ENCODE measurements around the gene FHL3. TPM values are rescaled to one million over a fixed set of nuclear protein-coding genes. Genes with fewer than 3 reads are reported as not detected.

FHL3 gene
- total RNA-seq, 1 donor from 2014 or later = 20.0 TPM

DNA sequence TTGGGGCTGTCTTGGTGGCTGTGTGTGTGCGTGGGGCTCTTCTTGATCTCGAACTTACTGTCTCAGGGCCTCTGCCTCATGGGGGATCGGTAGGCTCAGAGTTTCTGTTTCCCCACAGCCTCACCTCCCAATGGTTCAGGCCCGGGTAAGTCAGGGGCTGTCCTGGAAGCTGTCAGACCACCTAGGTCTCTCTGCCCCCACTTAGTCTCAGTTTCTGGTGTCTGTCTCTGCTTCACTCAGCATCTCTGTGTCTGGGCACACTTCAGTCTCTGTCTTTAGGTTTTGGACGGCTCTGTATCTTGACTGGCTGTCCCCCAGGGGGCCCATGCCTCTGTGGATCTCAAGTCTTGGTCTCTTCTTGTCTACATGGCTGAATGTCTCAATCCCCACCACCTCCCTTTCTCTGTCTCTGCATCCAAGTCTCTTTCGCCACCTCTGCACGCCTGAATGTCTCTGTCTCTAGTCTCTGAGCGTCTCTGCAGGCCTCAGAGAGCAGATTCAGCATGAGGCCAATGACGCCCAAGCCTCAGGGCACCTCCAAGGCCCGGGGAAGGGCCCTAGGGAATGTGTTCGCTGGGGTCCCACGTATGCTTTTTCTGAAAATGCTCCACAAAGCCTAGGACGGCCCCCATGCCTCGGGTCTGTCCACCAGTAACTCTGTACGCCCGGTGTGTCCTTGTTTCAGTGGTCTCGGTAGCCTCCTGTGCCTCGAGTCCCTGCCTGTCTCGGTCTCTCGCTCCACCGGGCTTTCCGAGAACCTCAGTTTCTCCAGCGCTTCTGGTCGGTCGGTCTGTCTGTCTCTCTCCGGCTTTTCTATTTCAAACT lies 818 bp downstream of the FHL3 start:
- peaks cover 5% of the 10 kb centered on the region for H3K9me3 Mint-ChIP-seq (ENCODE audit: unreplicated experiment)
- H3K4me1 Mint-ChIP-seq (ENCODE audit: low read depth, unreplicated experiment) = peaks cover 21% of the 10 kb centered on the region
- DNase-seq = peak; percentile 32
- H3K27me3 Mint-ChIP-seq (ENCODE audit: unreplicated experiment) = peaks cover 10% of the 10 kb centered on the region
- no peaks in the 10 kb centered on the region for H3K36me3 Mint-ChIP-seq (ENCODE audit: unreplicated experiment)
- TF ChIP-seq, protein P1, sequence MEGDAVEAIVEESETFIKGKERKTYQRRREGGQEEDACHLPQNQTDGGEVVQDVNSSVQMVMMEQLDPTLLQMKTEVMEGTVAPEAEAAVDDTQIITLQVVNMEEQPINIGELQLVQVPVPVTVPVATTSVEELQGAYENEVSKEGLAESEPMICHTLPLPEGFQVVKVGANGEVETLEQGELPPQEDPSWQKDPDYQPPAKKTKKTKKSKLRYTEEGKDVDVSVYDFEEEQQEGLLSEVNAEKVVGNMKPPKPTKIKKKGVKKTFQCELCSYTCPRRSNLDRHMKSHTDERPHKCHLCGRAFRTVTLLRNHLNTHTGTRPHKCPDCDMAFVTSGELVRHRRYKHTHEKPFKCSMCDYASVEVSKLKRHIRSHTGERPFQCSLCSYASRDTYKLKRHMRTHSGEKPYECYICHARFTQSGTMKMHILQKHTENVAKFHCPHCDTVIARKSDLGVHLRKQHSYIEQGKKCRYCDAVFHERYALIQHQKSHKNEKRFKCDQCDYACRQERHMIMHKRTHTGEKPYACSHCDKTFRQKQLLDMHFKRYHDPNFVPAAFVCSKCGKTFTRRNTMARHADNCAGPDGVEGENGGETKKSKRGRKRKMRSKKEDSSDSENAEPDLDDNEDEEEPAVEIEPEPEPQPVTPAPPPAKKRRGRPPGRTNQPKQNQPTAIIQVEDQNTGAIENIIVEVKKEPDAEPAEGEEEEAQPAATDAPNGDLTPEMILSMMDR (IDR thresholded peaks at IDR 0.05; ENCODE audit: partially characterized antibody, unreplicated experiment) = no peak
- peak overlapping the region; percentile 35 for H3K27ac Mint-ChIP-seq (ENCODE audit: unreplicated experiment)
- H3K4me3 Mint-ChIP-seq (ENCODE audit: unreplicated experiment) = peak overlapping the region; percentile 93

DNA sequence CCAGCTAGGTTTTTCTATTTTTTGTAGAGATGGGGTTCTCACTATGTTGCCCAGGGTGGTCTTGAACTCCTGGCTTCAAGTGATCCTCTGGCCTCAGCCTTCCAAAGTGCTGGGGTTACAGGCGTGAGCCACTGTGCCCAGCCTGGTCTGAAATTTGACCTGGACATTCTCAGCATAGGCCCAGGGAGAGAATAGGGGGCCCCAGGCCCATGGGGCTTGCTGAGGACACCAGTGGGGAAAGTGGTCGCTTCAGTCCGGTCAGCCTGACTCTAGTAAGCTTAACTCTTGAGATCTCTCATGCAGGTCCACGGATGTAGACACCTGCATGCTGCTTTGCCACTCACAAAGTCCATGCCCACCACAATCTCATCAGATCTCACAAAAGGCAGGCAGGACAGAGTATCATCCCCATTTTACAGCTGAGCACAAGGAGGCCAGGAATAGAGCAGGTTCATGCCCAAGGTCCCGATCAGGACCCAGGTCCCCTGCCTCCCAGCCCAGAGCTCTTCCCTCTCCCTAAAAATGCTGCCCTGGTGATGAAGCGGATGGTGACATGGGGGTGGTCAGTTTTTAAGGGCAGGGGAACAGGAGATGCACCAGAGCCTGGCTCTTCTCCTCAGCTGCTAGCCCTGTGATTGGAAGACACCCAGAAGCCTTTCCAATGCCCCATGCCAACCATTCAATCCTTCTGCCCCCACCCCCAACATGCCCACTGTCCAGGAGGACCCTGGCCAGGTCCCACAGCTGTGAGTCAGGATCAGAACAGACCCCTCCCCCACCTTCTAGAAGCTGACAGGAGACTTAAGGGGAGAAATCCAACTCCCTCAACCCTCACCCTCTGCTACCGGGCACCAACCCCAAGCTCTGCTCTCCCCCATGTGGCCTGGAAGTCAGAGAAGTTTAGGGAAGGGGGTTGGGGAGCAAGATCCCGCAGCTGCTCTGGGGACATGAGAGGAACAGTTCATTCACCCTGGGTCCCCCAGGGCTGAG lies 1.8 kb downstream of the FHL3 start:
- Mint-ChIP-seq H3K27ac (ENCODE audit: unreplicated experiment) (no peak overlapping the region), H3K27me3 (ENCODE audit: unreplicated experiment) (peaks cover 13% of the 10 kb centered on the region), H3K36me3 (ENCODE audit: unreplicated experiment) (no peaks in the 10 kb centered on the region), H3K4me3 (ENCODE audit: unreplicated experiment) (peak overlapping the region; percentile 93), H3K9me3 (ENCODE audit: unreplicated experiment) (peaks cover 5% of the 10 kb centered on the region), H3K4me1 (ENCODE audit: low read depth, unreplicated experiment) (peaks cover 25% of the 10 kb centered on the region)
- TF ChIP-seq, protein P1 (IDR thresholded peaks at IDR 0.05; ENCODE audit: partially characterized antibody, unreplicated experiment) = no peak
- no peak for DNase-seq

DNA sequence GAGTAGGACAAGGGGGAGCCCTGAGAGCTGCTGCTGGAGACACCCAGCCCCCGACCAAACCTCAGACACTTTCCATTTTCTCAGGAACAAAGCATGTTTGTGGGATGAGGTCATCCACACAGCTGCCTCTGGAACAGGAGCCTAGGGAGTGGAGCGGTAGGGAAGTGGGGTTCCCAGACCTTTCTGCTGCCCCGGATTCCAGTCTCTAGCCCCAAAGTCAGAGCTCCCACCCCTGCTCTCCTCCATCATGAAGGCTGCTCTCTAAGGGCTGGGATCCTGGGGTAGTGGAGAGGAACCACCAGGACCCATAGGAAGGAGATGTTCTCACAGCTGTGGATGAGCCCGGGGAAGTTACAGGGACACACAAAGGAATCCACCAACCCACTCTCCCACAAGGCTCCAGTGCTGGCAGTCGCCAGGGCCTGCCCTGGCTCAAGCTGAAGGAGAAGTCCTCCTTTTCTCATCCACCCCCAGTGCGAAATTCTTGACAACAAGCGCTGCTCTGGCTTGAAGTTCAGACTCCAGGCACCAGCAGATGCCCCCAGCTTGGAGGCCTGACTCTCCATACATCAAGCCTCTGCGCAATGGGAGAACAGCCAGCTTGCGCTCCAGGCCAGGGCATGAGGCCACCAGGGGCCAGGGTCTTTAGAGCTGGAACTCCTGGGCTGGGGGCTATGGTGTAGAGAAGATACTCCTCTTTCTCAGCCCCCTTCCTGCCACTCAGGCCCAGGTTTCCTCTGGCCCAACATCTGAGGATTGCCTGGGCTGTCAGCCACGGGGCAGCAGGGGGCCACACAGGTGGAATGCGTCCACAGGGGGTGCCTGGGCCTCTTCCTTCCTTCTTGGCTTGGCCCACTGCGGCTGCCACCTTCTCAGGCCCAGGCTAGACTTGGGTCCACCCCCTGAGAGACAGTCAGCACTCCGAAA lies 4.5 kb downstream of the FHL3 start:
- TF ChIP-seq, protein P1 (IDR thresholded peaks at IDR 0.05; ENCODE audit: partially characterized antibody, unreplicated experiment) = no peak
- peaks cover 13% of the 10 kb centered on the region for H3K27me3 Mint-ChIP-seq (ENCODE audit: unreplicated experiment)
- no peak for DNase-seq
- H3K4me3 Mint-ChIP-seq (ENCODE audit: unreplicated experiment) = peak overlapping the region; percentile 69
- peaks cover 5% of the 10 kb centered on the region for H3K9me3 Mint-ChIP-seq (ENCODE audit: unreplicated experiment)
- H3K27ac Mint-ChIP-seq (ENCODE audit: unreplicated experiment) = peak overlapping the region; percentile 94
- H3K4me1 Mint-ChIP-seq (ENCODE audit: low read depth, unreplicated experiment) = peaks cover 25% of the 10 kb centered on the region
- peaks cover 5% of the 10 kb centered on the region for H3K36me3 Mint-ChIP-seq (ENCODE audit: unreplicated experiment)

DNA sequence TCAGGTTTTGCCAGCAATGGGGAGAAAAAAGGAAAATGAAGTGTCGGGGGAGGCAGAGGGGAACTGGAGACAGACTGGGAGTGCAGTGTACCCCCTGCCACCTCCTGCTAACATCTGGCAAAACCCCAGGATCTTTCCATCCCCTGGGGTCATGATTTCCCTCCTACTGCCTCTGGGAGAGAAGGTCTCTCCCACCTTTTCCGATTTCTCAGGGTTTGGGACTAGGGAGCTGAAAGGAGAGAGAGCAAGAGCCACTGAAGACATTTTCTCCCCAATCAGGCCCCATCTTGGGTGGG lies 5.1 kb downstream of the FHL3 start:
- TF ChIP-seq, protein P1 (IDR thresholded peaks at IDR 0.05; ENCODE audit: partially characterized antibody, unreplicated experiment) = no peak
- peaks cover 5% of the 10 kb centered on the region for H3K9me3 Mint-ChIP-seq (ENCODE audit: unreplicated experiment)
- H3K4me3 Mint-ChIP-seq (ENCODE audit: unreplicated experiment) = peak overlapping the region; percentile 77
- H3K27me3 Mint-ChIP-seq (ENCODE audit: unreplicated experiment) = peaks cover 13% of the 10 kb centered on the region
- peaks cover 5% of the 10 kb centered on the region for H3K36me3 Mint-ChIP-seq (ENCODE audit: unreplicated experiment)
- peak overlapping the region; percentile 94 for H3K27ac Mint-ChIP-seq (ENCODE audit: unreplicated experiment)
- no peak for DNase-seq
- H3K4me1 Mint-ChIP-seq (ENCODE audit: low read depth, unreplicated experiment) = peaks cover 25% of the 10 kb centered on the region
